ACC112 (cell line): ENCODE measurements around the gene ATP8A1.

Source experiments
- H2AFZ ChIP-seq: fragments of 200-600 bp; sonication (generic); one replicate; pipeline ENCODE4 v1.6.0; 2017; ENCODE audit warnings: antibody characterized with exemption, low read length; ENCODE audit not compliant: unreplicated experiment
- H3K27ac ChIP-seq: fragments of 200-600 bp; sonication (generic); 2 replicates; pipeline ENCODE4 v1.5.1; 2014; ENCODE audit warnings: low read depth, mild to moderate bottlenecking, antibody characterized with exemption, low read length, moderate library complexity
- H3K27me3 ChIP-seq: fragments of 200-600 bp; sonication (generic); 2 replicates; pipeline ENCODE4 v1.6.1; 2014; ENCODE audit warnings: mild to moderate bottlenecking, antibody characterized with exemption, low read length, moderate library complexity, mixed read lengths; ENCODE audit not compliant: insufficient read depth
- H3K36me3 ChIP-seq: fragments of 200-600 bp; sonication (generic); 2 replicates; pipeline ENCODE4 v1.6.1; 2016; ENCODE audit warnings: mild to moderate bottlenecking, antibody characterized with exemption, low read length, moderate library complexity, mixed read lengths; ENCODE audit not compliant: insufficient read depth
- H3K4me1 ChIP-seq: fragments of 200-600 bp; sonication (generic); one replicate; pipeline ENCODE4 v1.6.1; 2016; ENCODE audit warnings: low read length, mixed read lengths; ENCODE audit not compliant: insufficient read depth, unreplicated experiment, control insufficient read depth
- H3K4me3 ChIP-seq: fragments of 200-600 bp; sonication (generic); 2 replicates; pipeline ENCODE4 v1.5.1; 2014; ENCODE audit warnings: mild to moderate bottlenecking, low read depth, low read length
- H3K79me2 ChIP-seq: fragments of 200-600 bp; sonication (generic); one replicate; pipeline ENCODE4 v1.6.0; 2016; ENCODE audit warnings: low read length; ENCODE audit not compliant: control insufficient read depth, unreplicated experiment, insufficient read depth

Gene ATP8A1

GRCh38 chr4:42626629-42627146 is 30.2 kb downstream of the ATP8A1 start:
- peaks cover 23% of the 10 kb centered on the region for H3K27me3 ChIP-seq

GRCh38 chr4:42625329-42625728 is 31.6 kb downstream of the ATP8A1 start:
- no peak overlapping the region for H3K27ac ChIP-seq
- no peak overlapping the region for H3K4me3 ChIP-seq
- H3K79me2 ChIP-seq: no peaks in the 10 kb centered on the region
- peaks cover 23% of the 10 kb centered on the region for H3K27me3 ChIP-seq
- no peaks in the 10 kb centered on the region for H3K36me3 ChIP-seq
- H2AFZ ChIP-seq: no peak overlapping the region
- H3K4me1 ChIP-seq: no peaks in the 10 kb centered on the region

More at GRCh38 chr4:42626629-42627146, 30.2 kb downstream of the ATP8A1 start:
- H3K27ac ChIP-seq: no peak overlapping the region
- H2AFZ ChIP-seq: no peak overlapping the region
- H3K36me3 ChIP-seq: no peaks in the 10 kb centered on the region
- H3K79me2 ChIP-seq: no peaks in the 10 kb centered on the region
- no peak overlapping the region for H3K4me3 ChIP-seq
- no peaks in the 10 kb centered on the region for H3K4me1 ChIP-seq

- H3K79me2 ChIP-seq: no peaks in the 10 kb centered on the region
- H3K4me1 ChIP-seq: no peaks in the 10 kb centered on the region
- no peaks in the 10 kb centered on the region for H3K36me3 ChIP-seq
Observed at GRCh38 chr4:42624551-42624950, 32.4 kb downstream of the ATP8A1 start.

GRCh38 chr4:42618023-42618422 is 38.9 kb downstream of the ATP8A1 start:
- Histone ChIP-seq H3K79me2 (no peaks in the 10 kb centered on the region), H3K4me1 (no peaks in the 10 kb centered on the region), H3K27me3 (peaks cover 8% of the 10 kb centered on the region; the same call in 1 of the 2 replicates), H3K4me3 (no peak overlapping the region), H3K36me3 (no peaks in the 10 kb centered on the region), H2AFZ (no peak overlapping the region), H3K27ac (no peak overlapping the region)

More at GRCh38 chr4:42624551-42624950, 32.4 kb downstream of the ATP8A1 start:
- Histone ChIP-seq H3K27me3 (peaks cover 23% of the 10 kb centered on the region), H3K4me3 (no peak overlapping the region), H3K27ac (no peak overlapping the region), H2AFZ (no peak overlapping the region)

GRCh38 chr4:42617030-42617429 is 39.9 kb downstream of the ATP8A1 start:
- no peak overlapping the region for H3K27ac ChIP-seq

GRCh38 chr4:42616572-42616971 is 40.3 kb downstream of the ATP8A1 start:
- Histone ChIP-seq H3K36me3 (no peaks in the 10 kb centered on the region), H2AFZ (no peak overlapping the region)

More at GRCh38 chr4:42617030-42617429, 39.9 kb downstream of the ATP8A1 start:
- H3K79me2 ChIP-seq: no peaks in the 10 kb centered on the region
- no peaks in the 10 kb centered on the region for H3K36me3 ChIP-seq
- no peaks in the 10 kb centered on the region for H3K4me1 ChIP-seq
- H3K4me3 ChIP-seq: no peak overlapping the region
- H2AFZ ChIP-seq: no peak overlapping the region
- H3K27me3 ChIP-seq: peaks cover 8% of the 10 kb centered on the region; the same call in 1 of the 2 replicates

GRCh38 chr4:42615131-42615763 is 41.7 kb downstream of the ATP8A1 start:
- Histone ChIP-seq H3K79me2 (no peaks in the 10 kb centered on the region), H3K36me3 (no peaks in the 10 kb centered on the region), H3K4me3 (no peak overlapping the region), H2AFZ (no peak overlapping the region), H3K27me3 (peaks cover 13% of the 10 kb centered on the region; the same call in 1 of the 2 replicates), H3K27ac (no peak overlapping the region), H3K4me1 (no peaks in the 10 kb centered on the region)

More at GRCh38 chr4:42616572-42616971, 40.3 kb downstream of the ATP8A1 start:
- Histone ChIP-seq H3K4me1 (no peaks in the 10 kb centered on the region), H3K4me3 (no peak overlapping the region), H3K27me3 (peaks cover 8% of the 10 kb centered on the region; the same call in 1 of the 2 replicates), H3K27ac (no peak overlapping the region), H3K79me2 (no peaks in the 10 kb centered on the region)

GRCh38 chr4:42612898-42613297 is 44.0 kb downstream of the ATP8A1 start:
- no peak overlapping the region for H3K4me3 ChIP-seq
- no peak overlapping the region for H3K27ac ChIP-seq
- peaks cover 13% of the 10 kb centered on the region; the same call in 1 of the 2 replicates for H3K27me3 ChIP-seq
- no peaks in the 10 kb centered on the region for H3K4me1 ChIP-seq
- H3K79me2 ChIP-seq: no peaks in the 10 kb centered on the region
- H3K36me3 ChIP-seq: no peaks in the 10 kb centered on the region
- H2AFZ ChIP-seq: no peak overlapping the region

GRCh38 chr4:42610941-42611340 is 46.0 kb downstream of the ATP8A1 start:
- H3K4me1 ChIP-seq: no peaks in the 10 kb centered on the region
- no peak overlapping the region for H3K4me3 ChIP-seq
- H3K79me2 ChIP-seq: no peaks in the 10 kb centered on the region
- H3K27ac ChIP-seq: no peak overlapping the region
- H2AFZ ChIP-seq: no peak overlapping the region
- no peaks in the 10 kb centered on the region for H3K36me3 ChIP-seq
- peaks cover 11% of the 10 kb centered on the region; the same call in 1 of the 2 replicates for H3K27me3 ChIP-seq

GRCh38 chr4:42609051-42609450 is 47.9 kb downstream of the ATP8A1 start:
- Histone ChIP-seq H3K4me1 (no peaks in the 10 kb centered on the region), H3K27ac (no peak overlapping the region), H3K4me3 (no peak overlapping the region), H2AFZ (no peak overlapping the region), H3K79me2 (no peaks in the 10 kb centered on the region), H3K36me3 (no peaks in the 10 kb centered on the region), H3K27me3 (peaks cover 5% of the 10 kb centered on the region; the same call in 1 of the 2 replicates)

- Histone ChIP-seq H3K4me3 (no peak overlapping the region), H3K27me3 (peaks cover 5% of the 10 kb centered on the region; the same call in 1 of the 2 replicates), H3K36me3 (no peaks in the 10 kb centered on the region), H3K79me2 (no peaks in the 10 kb centered on the region), H2AFZ (no peak overlapping the region), H3K27ac (no peak overlapping the region), H3K4me1 (no peaks in the 10 kb centered on the region)
Observed at GRCh38 chr4:42608551-42608950, 48.4 kb downstream of the ATP8A1 start.
